ENCODE data around the gene PPM1A. TPM values are rescaled to one million over a fixed set of nuclear protein-coding genes. Genes with fewer than 3 reads are reported as not detected.

Gene PPM1A
- total and polyA plus RNA-seq, 9 of the 15 experiments (the other 6 are each of a cell fraction or from before 2014, with no cell fraction given): 5.5 to 23.9 (median 15.2) TPM

- peak; percentile 60 to 89 (median 74) for DNase-seq (ENCODE audit: extremely low read depth in 1 of 4, low spot score in 3 of 4)
- H3K4me3 ChIP-seq: peak overlapping the region; percentile 66
- WGBS (ENCODE audit: insufficient coverage, low coverage, missing lambda C conversion rate): 3% methylated on average over 15 of the region's 27 CpGs
- H3K4me1 ChIP-seq (replicated peaks in 1 of 2; ENCODE audit: control insufficient read depth in 2 of 2, insufficient read depth in 2 of 2, low read length in 2 of 2): peaks cover 10 to 23% of the 10 kb centered on the region in 2 experiments; a peak in 4 of 5 replicates
- H3K9ac ChIP-seq (ENCODE audit: insufficient read depth in 1 of 2, low read depth in 2 of 2, low read length in 2 of 2): peak overlapping the region; percentile 97
- in situ Hi-C loops (cut with MboI) (no loop called here), intact Hi-C loops (cut with micrococcal nuclease) (loop anchor here (5.0 kb wide), 1 partner anchor 156 kb away; the partner anchor contains the start of gene PCNX4)
- 0 out of 3 replicates have a peak, but pooled peaks cover 4% of the 10 kb centered on the region for H3K36me3 ChIP-seq (ENCODE audit: control insufficient read depth, insufficient read depth, low read length)
- H3K9me3 ChIP-seq (replicated peaks; ENCODE audit: control insufficient read depth, insufficient read depth, low read depth, low read length): no peaks in the 10 kb centered on the region
- no peaks in the 10 kb centered on the region for H3K27me3 ChIP-seq (ENCODE audit: control insufficient read depth in 2 of 2, insufficient read depth in 2 of 2, low read length in 2 of 2)
- H3K4me2 ChIP-seq (ENCODE audit: insufficient read depth, low read length): peak overlapping the region; percentile 91
- POLR2A ChIA-PET: interaction anchor here (0.6 to 1.7 kb wide), 4 partner anchors 10 to 1363 kb away, joined by 3 to 7 read pairs (median 4); no protein-coding TSS in a partner anchor
- CTCF ChIA-PET (ENCODE audit: low intra/inter-chr PET ratio): no interaction called here
- H2AFZ ChIP-seq (ENCODE audit: low read depth, low read length): peak overlapping the region; percentile 77
- H3K79me2 ChIP-seq (ENCODE audit: control insufficient read depth, insufficient read depth, low read length): peaks cover 42% of the 10 kb centered on the region
- BruUV-seq (replicated peaks): TSS peak; percentile 92
- peak overlapping the region; percentile 99 for H3K27ac ChIP-seq (ENCODE audit: extremely low read depth, low read depth, low read length)
- H4K20me1 ChIP-seq (replicated peaks; ENCODE audit: control insufficient read depth, insufficient read depth, low read length): no peaks in the 10 kb centered on the region; the same call in 1 of the 2 replicates
- no peaks in the 10 kb centered on the region for H3K9me1 ChIP-seq (ENCODE audit: control insufficient read depth, insufficient read depth, low read length)
- peak; percentile 97 for FAIRE-seq
- ATAC-seq: peak; percentile 82
- no peak for TF ChIP-seq RBM17 (IDR thresholded peaks at IDR 0.05; ENCODE audit: borderline replicate concordance, low read depth, low read length)
- no peak for TF ChIP-seq ILF3 (IDR thresholded peaks at IDR 0.05; ENCODE audit: borderline replicate concordance)
- no peak for TF ChIP-seq MTA2 (IDR thresholded peaks at IDR 0.05; ENCODE audit: low read depth)
- peak; percentile 27 for TF ChIP-seq MEIS2 (IDR thresholded peaks at IDR 0.05; ENCODE audit: partially characterized antibody)
- no peak for TF ChIP-seq HOMEZ (CRISPR knock-in tag; IDR thresholded peaks at IDR 0.05)
- TF ChIP-seq ZFP91 (CRISPR knock-in tag; IDR thresholded peaks at IDR 0.05): no peak
- no peak for TF ChIP-seq E2F8 (IDR thresholded peaks at IDR 0.05; ENCODE audit: low read depth, partially characterized antibody)
- no peak for TF ChIP-seq PHF20 (IDR thresholded peaks at IDR 0.05; ENCODE audit: partially characterized antibody)
- no peak for TF ChIP-seq ZNF77 (CRISPR knock-in tag; IDR thresholded peaks at IDR 0.05)
- no peak for TF ChIP-seq ATF3 (IDR thresholded peaks at IDR 0.05)
- TF ChIP-seq ATF3 (CRISPR knock-in tag; conservative IDR thresholded peaks at IDR 0.05): no peak
- peak; percentile 12 for TF ChIP-seq KDM5B (IDR thresholded peaks at IDR 0.05; ENCODE audit: insufficient replicate concordance, low read depth, low read length)
- TF ChIP-seq NELFE (IDR thresholded peaks at IDR 0.05; ENCODE audit: insufficient read depth, insufficient read length): no peak
- no peak for TF ChIP-seq STAT5B (CRISPR knock-in tag; IDR thresholded peaks at IDR 0.05)
- TF ChIP-seq L3MBTL2 (IDR thresholded peaks at IDR 0.05): peak; percentile 82
These were observed 876 bp upstream of the PPM1A start for GRCh38 chr14:60247994-60248696.

Measured in K562 (cell line).